HS-27A (cell line): ENCODE measurements around the gene AP3M1.

Experiments
- DNase-seq: peaks from one replicate; pipeline ENCODE4 v3.0.0-alpha.2; 2012; ENCODE audit warnings: low read depth, missing footprints

AP3M1 gene

DNA sequence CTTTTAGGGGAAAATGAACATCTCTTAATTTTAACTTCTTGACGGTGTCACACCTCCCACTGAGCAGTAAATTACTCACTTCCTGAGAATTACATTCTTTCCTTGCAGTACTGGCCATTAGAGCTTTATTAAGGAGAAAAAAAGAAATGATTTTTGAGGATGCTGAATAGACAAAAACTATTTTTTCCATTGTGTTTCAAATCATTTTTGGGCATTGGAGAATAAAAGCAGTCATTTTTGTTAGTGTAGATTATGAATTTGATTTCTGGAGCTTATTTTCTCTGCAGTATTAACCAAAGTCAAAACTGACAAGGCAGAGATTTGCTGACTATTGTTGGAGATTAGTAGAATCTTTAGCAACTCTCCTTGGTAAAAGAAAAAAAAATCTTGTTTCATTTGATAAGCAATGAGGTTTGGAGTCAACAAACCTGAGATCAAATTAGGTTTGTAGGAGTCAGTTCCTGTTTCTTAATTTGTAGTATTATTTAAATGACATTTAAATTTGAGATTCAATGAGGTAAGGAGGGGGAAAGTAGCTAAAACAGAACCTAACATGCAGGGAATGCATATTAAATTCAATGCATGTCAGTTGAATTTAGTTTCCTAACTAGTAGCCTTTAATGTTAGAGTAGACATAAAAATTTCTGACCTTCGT, 70.6 kb downstream of the AP3M1 start:
- DNase-seq = no peak

DNA sequence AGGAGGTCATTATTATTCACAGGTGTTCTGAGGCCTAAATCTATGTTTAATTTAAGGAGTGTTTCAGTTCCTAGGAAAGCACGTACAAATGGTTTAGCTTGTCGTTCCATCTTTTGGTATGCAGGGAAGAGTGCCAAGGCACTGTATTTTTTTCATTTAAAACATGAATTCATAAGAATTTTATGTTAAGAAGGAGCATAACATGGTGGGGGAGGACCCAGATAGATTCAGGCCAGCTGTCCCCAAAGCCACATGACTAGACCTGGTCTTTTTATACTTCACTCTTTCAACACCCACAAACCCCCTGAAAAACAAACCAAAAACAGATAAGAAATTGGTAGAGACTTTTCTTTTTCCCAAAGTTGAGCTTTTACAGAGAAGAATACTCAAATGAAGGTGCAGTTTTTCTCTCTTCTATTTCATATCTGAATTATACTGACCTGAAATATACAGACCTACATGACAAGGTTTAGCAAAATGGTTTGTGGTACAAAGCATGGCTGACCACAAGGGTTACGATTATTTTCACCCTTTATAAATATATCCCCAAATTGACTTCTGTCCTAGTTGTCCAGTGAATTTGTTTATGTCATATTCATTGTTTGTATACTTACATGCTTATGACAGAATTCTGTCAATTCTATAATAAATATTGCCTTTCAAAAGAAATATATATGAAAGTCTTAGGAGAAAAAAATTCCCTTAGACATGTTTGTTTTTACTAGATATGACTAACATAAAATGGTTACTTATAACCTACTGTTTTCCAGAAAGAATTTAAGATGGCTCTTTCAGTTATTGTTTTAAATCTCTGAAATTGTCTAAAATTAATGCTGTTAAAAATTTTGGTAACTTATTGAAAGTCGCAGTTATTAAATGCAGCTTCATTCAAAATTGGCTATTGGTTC, 71.3 kb downstream of the AP3M1 start:
- no peak for DNase-seq

DNA sequence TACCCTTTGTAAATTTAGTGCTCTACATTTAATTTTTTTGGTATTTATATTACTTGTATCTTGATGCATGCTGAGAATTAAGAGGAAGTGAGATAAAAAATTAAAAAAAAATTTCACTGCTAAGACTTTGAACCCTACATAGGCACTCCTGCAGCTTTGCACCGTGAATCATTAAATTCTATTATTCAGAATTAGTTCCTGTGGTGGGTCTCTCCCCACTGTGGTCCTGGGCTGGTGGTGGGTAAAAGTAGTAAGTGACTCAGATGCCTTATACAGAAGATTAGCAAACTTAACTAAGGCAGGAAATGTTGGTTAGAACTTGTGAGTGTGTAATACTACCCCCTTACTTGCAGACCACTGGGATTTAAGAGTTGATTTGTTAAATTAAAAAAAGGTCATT, 72.6 kb downstream of the AP3M1 start:
- peak; percentile 39 for DNase-seq

DNA sequence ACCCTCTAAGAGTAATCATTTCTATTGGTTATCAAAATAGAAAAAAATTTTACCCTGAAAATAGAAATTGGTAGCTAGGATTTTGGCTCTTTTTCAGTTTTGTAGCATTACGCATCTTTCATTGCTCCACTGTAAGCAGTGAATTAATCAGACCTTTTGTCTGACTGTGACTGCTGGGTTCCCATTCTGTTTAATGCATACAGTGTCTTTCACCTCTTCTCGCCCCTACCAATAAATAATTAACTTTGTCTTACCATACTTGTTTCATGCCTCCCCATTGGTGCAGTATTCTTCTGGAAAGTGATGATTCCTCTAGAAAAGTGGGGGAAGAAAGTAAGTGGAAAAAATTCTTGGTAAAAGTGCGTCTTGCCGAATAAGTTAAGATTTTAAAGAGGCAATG, 73.2 kb downstream of the AP3M1 start:
- DNase-seq = no peak

DNA sequence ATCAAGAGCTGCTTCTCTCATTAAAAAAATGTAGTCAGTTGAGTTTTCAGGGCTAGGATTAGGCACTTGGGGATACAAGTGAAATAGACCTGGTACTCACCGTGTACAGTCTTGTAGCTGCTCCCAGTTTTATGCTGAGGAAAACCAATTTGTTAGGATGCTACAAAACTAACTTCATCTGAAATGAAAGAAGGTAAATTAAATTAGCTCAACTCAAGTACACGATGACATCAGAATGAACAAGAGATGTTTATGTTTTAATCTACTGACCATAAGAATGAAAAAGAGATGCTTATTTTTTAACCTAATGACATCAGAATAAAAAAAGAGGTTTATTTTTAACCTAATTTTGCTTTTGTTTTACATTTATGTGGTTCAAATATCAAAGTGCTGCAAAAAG, 73.7 kb downstream of the AP3M1 start:
- DNase-seq = no peak

DNA sequence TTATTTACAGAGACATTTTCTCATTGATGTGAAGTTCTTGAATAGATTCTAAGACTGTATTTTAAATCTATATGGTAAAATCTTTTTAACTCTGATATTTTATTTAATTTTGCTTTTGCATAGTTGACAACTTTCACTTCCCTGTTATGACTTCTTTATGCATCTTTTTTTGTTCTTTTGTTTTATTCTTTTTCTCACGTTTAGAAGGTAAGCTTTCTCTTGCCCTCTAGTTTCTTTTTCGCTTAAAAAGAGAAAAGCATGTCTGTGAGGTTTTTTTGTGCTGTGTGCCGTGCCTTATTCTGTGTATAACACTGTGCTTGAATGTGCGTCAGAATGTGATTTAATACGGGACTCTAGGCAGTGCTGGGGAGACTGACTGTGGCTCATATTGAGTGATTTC, 74.7 kb downstream of the AP3M1 start:
- DNase-seq = no peak

DNA sequence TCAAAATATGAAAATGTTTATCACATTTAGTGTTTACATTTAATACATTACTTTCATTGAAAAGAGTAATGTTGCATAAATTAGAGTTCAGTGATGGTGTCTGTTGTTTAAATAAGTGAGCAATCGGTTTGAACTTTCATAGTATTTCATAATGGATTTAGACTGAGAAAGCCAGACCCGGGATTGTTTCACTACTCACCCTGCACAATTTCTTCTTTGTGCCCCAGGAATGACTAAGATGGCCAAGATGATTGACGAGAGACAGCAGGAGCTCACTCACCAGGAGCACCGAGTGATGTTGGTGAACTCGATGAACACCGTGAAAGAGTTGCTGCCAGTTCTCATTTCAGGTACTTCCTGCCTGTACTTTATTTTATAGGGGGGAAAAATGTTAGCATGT, 78.1 kb downstream of the AP3M1 start:
- no peak for DNase-seq

DNA sequence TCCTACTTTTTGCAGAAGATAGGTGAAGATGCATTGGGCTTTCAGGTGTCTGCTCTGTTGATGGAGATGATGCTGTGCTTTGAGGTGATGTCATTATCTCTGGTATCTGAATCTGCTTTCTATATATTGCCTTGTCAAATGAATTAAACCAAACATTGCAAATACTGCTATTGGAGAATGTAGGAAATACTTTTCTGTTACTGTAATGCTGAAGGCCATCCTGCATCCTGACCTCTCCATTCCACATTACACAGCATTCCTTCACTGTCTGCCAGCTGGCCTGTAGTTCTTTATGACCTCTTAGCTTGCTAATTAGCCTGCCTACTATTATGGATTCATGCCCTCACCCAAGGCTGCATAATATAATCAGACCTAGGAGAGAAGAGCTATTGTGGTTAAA, 79.5 kb downstream of the AP3M1 start:
- no peak for DNase-seq
